ENCODE data around the gene JAKMIP2. TPM values are rescaled to one million over a fixed set of nuclear protein-coding genes. Genes with fewer than 3 reads are reported as not detected.

Gene JAKMIP2
- total RNA-seq, 1 experiment from 2014 or later, result 10.9 TPM

- ATAC-seq (no peak), DNase-seq (ENCODE audit: low spot score) (no peak)
- no peak overlapping the region for H3K27ac Mint-ChIP-seq
- no peaks in the 10 kb centered on the region for H3K36me3 Mint-ChIP-seq
- peaks cover 18% of the 10 kb centered on the region for H3K4me1 Mint-ChIP-seq
- POLR2A ChIA-PET, result no interaction called here
- H3K4me3 Mint-ChIP-seq, result no peak overlapping the region
- TF ChIP-seq IRF2 (CRISPR knock-in tag; IDR thresholded peaks at IDR 0.05; ENCODE audit: borderline replicate concordance, low read depth) (no peak), HMGXB4 (CRISPR knock-in tag; IDR thresholded peaks at IDR 0.05) (no peak), MYBL2 (CRISPR knock-in tag; IDR thresholded peaks at IDR 0.05) (no peak), TEAD1 (CRISPR knock-in tag; IDR thresholded peaks at IDR 0.05) (no peak), HMGA2 (CRISPR knock-in tag; IDR thresholded peaks at IDR 0.05) (no peak), ELF4 (CRISPR knock-in tag; IDR thresholded peaks at IDR 0.05; ENCODE audit: low read depth) (no peak), GABPB1 (CRISPR knock-in tag; IDR thresholded peaks at IDR 0.05) (no peak), E2F4 (CRISPR knock-in tag; IDR thresholded peaks at IDR 0.05; ENCODE audit: borderline replicate concordance, low read depth) (no peak), JUN (CRISPR knock-in tag; IDR thresholded peaks at IDR 0.05) (no peak), ZNF671 (CRISPR knock-in tag; IDR thresholded peaks at IDR 0.05) (no peak), EMX1 (CRISPR knock-in tag; IDR thresholded peaks at IDR 0.05) (no peak), ZNF416 (CRISPR knock-in tag; IDR thresholded peaks at IDR 0.05) (no peak), CBFB (CRISPR knock-in tag; IDR thresholded peaks at IDR 0.05; ENCODE audit: low read depth) (no peak), ZNF121 (CRISPR knock-in tag; IDR thresholded peaks at IDR 0.05) (no peak), TEAD4 (CRISPR knock-in tag; IDR thresholded peaks at IDR 0.05) (no peak)
- H3K9me3 Mint-ChIP-seq, result no peaks in the 10 kb centered on the region
- no peaks in the 10 kb centered on the region; the same call in 1 of the 2 replicates for H3K27me3 Mint-ChIP-seq (ENCODE audit: low read depth)
- CTCF ChIA-PET, result interaction anchor here (1.0 to 3.4 kb wide), 3 partner anchors 39 to 194 kb away, joined by 4 to 41 read pairs (median 4); partner anchors contain the start of gene JAKMIP2
Observed at GRCh38 chr5:147821766-147822165, 39.2 kb upstream of the JAKMIP2 start.

- Mint-ChIP-seq H3K36me3 (peaks cover 4% of the 10 kb centered on the region), H3K9me3 (peaks cover 10% of the 10 kb centered on the region), H3K27ac (no peak overlapping the region), H3K4me1 (peaks cover 11% of the 10 kb centered on the region), H3K27me3 (ENCODE audit: low read depth) (no peaks in the 10 kb centered on the region; the same call in 1 of the 2 replicates), H3K4me3 (no peak overlapping the region)
- ChIA-PET CTCF (interaction anchor here (0.7 kb wide), 1 partner anchor 78 kb away, joined by 3 read pairs; no protein-coding TSS in a partner anchor), POLR2A (no interaction called here)
- DNase-seq (ENCODE audit: low spot score) (no peak), ATAC-seq (no peak)
- TF ChIP-seq GRHL2 (CRISPR knock-in tag; IDR thresholded peaks at IDR 0.05; ENCODE audit: insufficient replicate concordance, severe bottlenecking), result no peak
- TF ChIP-seq ZNF512 (CRISPR knock-in tag; IDR thresholded peaks at IDR 0.05; ENCODE audit: borderline replicate concordance), result no peak
Observed at GRCh38 chr5:147819261-147819770, 36.8 kb upstream of the JAKMIP2 start.

- peaks cover 4% of the 10 kb centered on the region for H3K36me3 Mint-ChIP-seq
- no peak for DNase-seq (ENCODE audit: low spot score)
- H3K27ac Mint-ChIP-seq, result no peak overlapping the region
- peaks cover 10% of the 10 kb centered on the region for H3K9me3 Mint-ChIP-seq
- no peaks in the 10 kb centered on the region; the same call in 1 of the 2 replicates for H3K27me3 Mint-ChIP-seq (ENCODE audit: low read depth)
- peaks cover 8% of the 10 kb centered on the region; the same call in 1 of the 2 replicates for H3K4me1 Mint-ChIP-seq
- peak; percentile 63 for ATAC-seq
- ChIA-PET POLR2A (no interaction called here), CTCF (interaction anchor here (1.0 kb wide), 2 partner anchors 69 to 190 kb away, joined by 3 to 4 read pairs; no protein-coding TSS in a partner anchor)
- no peak overlapping the region for H3K4me3 Mint-ChIP-seq
- TF ChIP-seq ATF3 (CRISPR knock-in tag; conservative IDR thresholded peaks at IDR 0.05) (no peak), ZNF281 (CRISPR knock-in tag; IDR thresholded peaks at IDR 0.05) (no peak), ZSCAN18 (CRISPR knock-in tag; IDR thresholded peaks at IDR 0.05) (no peak), IRF2 (CRISPR knock-in tag; IDR thresholded peaks at IDR 0.05; ENCODE audit: borderline replicate concordance, low read depth) (no peak), NFATC4 (CRISPR knock-in tag; IDR thresholded peaks at IDR 0.05) (no peak)
Observed at GRCh38 chr5:147818290-147818689, 35.8 kb upstream of the JAKMIP2 start.
